WTC11 (cell line): ENCODE results near the gene CFAP97. TPM values are rescaled to one million over a fixed set of nuclear protein-coding genes. Genes with fewer than 3 reads are reported as not detected.

Experiments
- ATAC-seq: fragments of 200-7000 bp; cut with Tn5 transposase; 2 replicates; pipeline ENCODE4 v1.10.0; 2021; ENCODE audit warnings: mild to moderate bottlenecking, moderate library complexity
- CTCF ChIA-PET: fragments of 300-600 bp; sonication (Branson Sonifier 250); formaldehyde crosslinking; loops from one replicate; lab custom pipeline; 2021; ENCODE audit warnings: antibody characterized with exemption; lab: Charles Lee
- POLR2A ChIA-PET: fragments of 350-600 bp; sonication (Branson Sonifier 250); formaldehyde crosslinking; loops from one replicate; lab custom pipeline; 2021; ENCODE audit warnings: antibody characterized with exemption; lab: Charles Lee
- DNase-seq: peaks from one replicate; pipeline ENCODE4 v3.0.0; 2021; ENCODE audit warnings: low spot score
- H3K27ac Mint-ChIP-seq: 2 replicates; pipeline ENCODE4 v1.8.0; 2021; ENCODE audit warnings: mixed read lengths
- H3K27me3 Mint-ChIP-seq: 2 replicates; pipeline ENCODE4 v1.8.0; 2021; ENCODE audit warnings: low read depth, mild to moderate bottlenecking, moderate library complexity, mixed read lengths
- H3K36me3 Mint-ChIP-seq: 2 replicates; pipeline ENCODE4 v1.8.0; 2021; ENCODE audit warnings: mixed read lengths
- H3K4me1 Mint-ChIP-seq: 2 replicates; pipeline ENCODE4 v1.8.0; 2022; ENCODE audit warnings: mixed read lengths
- H3K4me3 Mint-ChIP-seq: 2 replicates; pipeline ENCODE4 v1.8.0; 2021; ENCODE audit warnings: mild to moderate bottlenecking, moderate library complexity, mixed read lengths
- H3K9me3 Mint-ChIP-seq: 2 replicates; pipeline ENCODE4 v1.8.0; 2021; ENCODE audit warnings: mixed read lengths
- CDX4 ChIP-seq: fragments of 250-450 bp; sonication (Bioruptor Pico); IDR thresholded peaks from 2 replicates; pipeline ENCODE4 v1.9.0; 2021; ENCODE audit warnings: moderate library complexity, mild to moderate bottlenecking, inconsistent platforms, borderline replicate concordance
- CTCF ChIP-seq: fragments of 200-600 bp; IDR thresholded peaks from 2 replicates; pipeline ENCODE4 v1.8.0; 2022; ENCODE audit warnings: antibody characterized with exemption
- E2F1 ChIP-seq: sonication (generic); formaldehyde crosslinking; IDR thresholded peaks from 2 replicates; pipeline ENCODE4 v1.8.0; 2022; ENCODE audit warnings: mild to moderate bottlenecking, missing genetic modification reagents
- E2F4 ChIP-seq: sonication (generic); formaldehyde crosslinking; IDR thresholded peaks from 2 replicates; pipeline ENCODE4 v1.8.1; 2022; ENCODE audit warnings: low read depth, mild to moderate bottlenecking, moderate library complexity, missing genetic modification reagents, borderline replicate concordance
- EMX1 ChIP-seq: fragments of 250-450 bp; sonication (Bioruptor Pico); IDR thresholded peaks from 2 replicates; pipeline ENCODE4 v1.8.0; 2021; ENCODE audit warnings: mild to moderate bottlenecking
- JUN ChIP-seq: sonication (generic); formaldehyde crosslinking; IDR thresholded peaks from 2 replicates; pipeline ENCODE4 v1.8.0; 2023; ENCODE audit warnings: mild to moderate bottlenecking, missing genetic modification reagents
- KAT7 ChIP-seq: sonication (generic); formaldehyde crosslinking; IDR thresholded peaks from 2 replicates; pipeline ENCODE4 v1.8.1; 2023; ENCODE audit warnings: missing genetic modification reagents, mild to moderate bottlenecking, borderline replicate concordance
- MAX ChIP-seq: sonication (generic); formaldehyde crosslinking; IDR thresholded peaks from 2 replicates; pipeline ENCODE4 v1.8.0; 2022; ENCODE audit warnings: mild to moderate bottlenecking, missing genetic modification reagents
- MLX ChIP-seq: sonication (generic); formaldehyde crosslinking; IDR thresholded peaks from 2 replicates; pipeline ENCODE4 v1.8.1; 2023; ENCODE audit warnings: mild to moderate bottlenecking, missing genetic modification reagents, moderate library complexity
- MXD4 ChIP-seq: fragments of 250-450 bp; sonication (Bioruptor Pico); IDR thresholded peaks from 2 replicates; pipeline ENCODE4 v1.8.0; 2021; ENCODE audit warnings: mild to moderate bottlenecking, moderate library complexity, borderline replicate concordance
- NFE2L1 ChIP-seq: sonication (generic); formaldehyde crosslinking; IDR thresholded peaks from 2 replicates; pipeline ENCODE4 v1.8.1; 2023; ENCODE audit warnings: missing genetic modification reagents
- PRRX2 ChIP-seq: fragments of 250-450 bp; sonication (Bioruptor Pico); IDR thresholded peaks from 2 replicates; pipeline ENCODE4 v1.8.0; 2021; ENCODE audit warnings: mild to moderate bottlenecking
- RELA ChIP-seq: sonication (generic); formaldehyde crosslinking; IDR thresholded peaks from 2 replicates; pipeline ENCODE4 v1.8.1; 2022; ENCODE audit warnings: missing genetic modification reagents, mild to moderate bottlenecking, borderline replicate concordance
- TEAD4 ChIP-seq: sonication (generic); formaldehyde crosslinking; IDR thresholded peaks from 2 replicates; pipeline ENCODE4 v1.8.0; 2022; ENCODE audit warnings: mild to moderate bottlenecking, missing genetic modification reagents
- ZSCAN18 ChIP-seq: fragments of 250-450 bp; sonication (Bioruptor Pico); IDR thresholded peaks from 2 replicates; pipeline ENCODE4 v2.1.2; 2022; ENCODE audit warnings: mild to moderate bottlenecking, moderate library complexity
- total RNA-seq: library from RNA; stranded (reverse); gene quantifications from 3 replicates; pipeline ENCODE4 v1.2.3, GENCODE V29; 2021

Gene CFAP97
- total RNA-seq, 1 experiment from 2014 or later: 40.3 TPM

GRCh38 chr4:185118876-185119275 lies 84.9 kb downstream of the CFAP97 start:
- ChIA-PET CTCF (interaction anchor here (1.1 to 1.6 kb wide), 3 partner anchors 16 to 79 kb away, joined by 4 to 6 read pairs (median 4); no protein-coding TSS in a partner anchor), POLR2A (no interaction called here)
- TF ChIP-seq NFE2L1 (CRISPR knock-in tag) (no peak), E2F4 (CRISPR knock-in tag) (no peak), CDX4 (CRISPR knock-in tag) (no peak), KAT7 (CRISPR knock-in tag) (no peak), ZSCAN18 (no peak), E2F1 (CRISPR knock-in tag) (no peak), RELA (CRISPR knock-in tag) (no peak), EMX1 (no peak), MXD4 (CRISPR knock-in tag) (no peak), CTCF (no peak), MLX (no peak)
- ATAC-seq (no peak), DNase-seq (no peak)
- Mint-ChIP-seq H3K9me3 (no peaks in the 10 kb centered on the region), H3K4me1 (peaks cover 44% of the 10 kb centered on the region), H3K4me3 (no peak overlapping the region), H3K27ac (no peak overlapping the region), H3K27me3 (no peaks in the 10 kb centered on the region; the same call in 1 of the 2 replicates), H3K36me3 (no peaks in the 10 kb centered on the region)

- DNase-seq: no peak
- H3K36me3 Mint-ChIP-seq: no peaks in the 10 kb centered on the region
- no peak for ATAC-seq
- TF ChIP-seq PRRX2 (CRISPR knock-in tag) (no peak), JUN (CRISPR knock-in tag) (no peak), TEAD4 (CRISPR knock-in tag) (no peak), MAX (CRISPR knock-in tag) (no peak)
- peaks cover 51% of the 10 kb centered on the region for H3K4me1 Mint-ChIP-seq
- H3K9me3 Mint-ChIP-seq: no peaks in the 10 kb centered on the region
- ChIA-PET CTCF (interaction anchor here (1.4 to 1.6 kb wide), 2 partner anchors 22 to 77 kb away, joined by 4 to 6 read pairs; no protein-coding TSS in a partner anchor), POLR2A (no interaction called here)
- no peak overlapping the region for H3K4me3 Mint-ChIP-seq
- no peaks in the 10 kb centered on the region for H3K27me3 Mint-ChIP-seq
- H3K27ac Mint-ChIP-seq: no peak overlapping the region
Observed at GRCh38 chr4:185117300-185117934, 86.4 kb downstream of the CFAP97 start.
